WTC11 (cell line): ENCODE data around the gene CNGA1.

Experiments used
- ATF2 ChIP-seq: sonication (generic); formaldehyde crosslinking; IDR thresholded peaks from 2 replicates; pipeline ENCODE4 v1.8.1; 2022; ENCODE audit warnings: low read depth, missing genetic modification reagents, borderline replicate concordance
- CTCF ChIP-seq: fragments of 200-600 bp; IDR thresholded peaks from 2 replicates; pipeline ENCODE4 v1.8.0; 2022; ENCODE audit warnings: antibody characterized with exemption
- MAX ChIP-seq: sonication (generic); formaldehyde crosslinking; IDR thresholded peaks from 2 replicates; pipeline ENCODE4 v1.8.0; 2022; ENCODE audit warnings: mild to moderate bottlenecking, missing genetic modification reagents
- ZNF416 ChIP-seq: fragments of 250-450 bp; sonication (Bioruptor Pico); IDR thresholded peaks from 2 replicates; pipeline ENCODE4 v1.9.0; 2021; ENCODE audit warnings: mild to moderate bottlenecking, inconsistent platforms

- TF ChIP-seq CTCF (no peak), MAX (CRISPR knock-in tag) (no peak), ZNF416 (CRISPR knock-in tag) (no peak), ATF2 (CRISPR knock-in tag) (no peak)
Observed at GRCh38 chr4:47972181-47972580, 44.3 kb downstream of the CNGA1 start.
